Memory B cell (primary cell): Measurements from ENCODE around the gene FAM171A1.
"Not testable (repeated sequence)": the region's sequence is repeated elsewhere in the genome, so short reads cannot be mapped to it uniquely, and the experiment has no call there.

Experiments used
- ATAC-seq: fragments of 150-1000 bp; cut with Tn5 transposase; 2 replicates; pipeline ENCODE4 v1.10.0; 2021; ENCODE audit warnings: low read depth, mild to moderate bottlenecking, moderate library complexity
- DNase-seq, 2 donors: peaks; one replicate each; pipeline ENCODE4 v3.0.0; 2022; ENCODE audit warnings: low spot score in 2 of 2
- H3K27ac Mint-ChIP-seq: one replicate; pipeline ENCODE4 v1.8.0; 2022; ENCODE audit warnings: mild to moderate bottlenecking, moderate library complexity, mixed read lengths
- H3K27me3 Mint-ChIP-seq: one replicate; pipeline ENCODE4 v1.8.0; 2022; ENCODE audit warnings: mixed read lengths
- H3K36me3 Mint-ChIP-seq: one replicate; pipeline ENCODE4 v1.8.0; 2022; ENCODE audit warnings: mild to moderate bottlenecking, mixed read lengths
- H3K4me1 Mint-ChIP-seq: one replicate; pipeline ENCODE4 v1.8.0; 2022; ENCODE audit warnings: mixed read lengths
- H3K4me3 Mint-ChIP-seq: one replicate; pipeline ENCODE4 v1.8.0; 2022; ENCODE audit warnings: mild to moderate bottlenecking, moderate library complexity, mixed read lengths
- H3K9me3 Mint-ChIP-seq: one replicate; pipeline ENCODE4 v1.8.0; 2022; ENCODE audit warnings: mixed read lengths

The FAM171A1 gene

DNA sequence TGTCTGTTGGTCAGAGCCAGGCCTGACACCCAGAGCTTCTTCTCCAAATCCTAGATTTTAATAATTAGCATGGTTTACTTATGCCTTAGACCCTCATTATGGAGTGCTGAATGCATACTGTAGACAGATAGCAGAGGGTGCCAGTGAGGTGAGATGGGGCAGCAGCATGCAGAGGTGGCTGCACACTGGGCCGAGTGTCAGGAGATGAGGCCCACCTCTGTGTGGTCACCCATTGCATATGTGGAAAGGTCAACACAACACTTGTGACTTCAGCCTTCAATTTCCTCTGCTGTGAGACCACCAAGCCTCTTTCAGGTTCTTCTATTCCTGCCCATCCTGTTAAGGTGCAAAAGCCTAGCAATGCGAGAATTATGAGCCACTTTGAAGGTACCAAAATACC, 162.9 kb downstream of the FAM171A1 start:
- H3K27me3 Mint-ChIP-seq: no peaks in the 10 kb centered on the region
- ATAC-seq: no peak
- no peaks in the 10 kb centered on the region for H3K36me3 Mint-ChIP-seq
- no peak for DNase-seq
- no peak overlapping the region for H3K4me3 Mint-ChIP-seq
- H3K27ac Mint-ChIP-seq: peak overlapping the region; percentile 77
- no peaks in the 10 kb centered on the region for H3K9me3 Mint-ChIP-seq
- H3K4me1 Mint-ChIP-seq: peaks cover 10% of the 10 kb centered on the region

DNA sequence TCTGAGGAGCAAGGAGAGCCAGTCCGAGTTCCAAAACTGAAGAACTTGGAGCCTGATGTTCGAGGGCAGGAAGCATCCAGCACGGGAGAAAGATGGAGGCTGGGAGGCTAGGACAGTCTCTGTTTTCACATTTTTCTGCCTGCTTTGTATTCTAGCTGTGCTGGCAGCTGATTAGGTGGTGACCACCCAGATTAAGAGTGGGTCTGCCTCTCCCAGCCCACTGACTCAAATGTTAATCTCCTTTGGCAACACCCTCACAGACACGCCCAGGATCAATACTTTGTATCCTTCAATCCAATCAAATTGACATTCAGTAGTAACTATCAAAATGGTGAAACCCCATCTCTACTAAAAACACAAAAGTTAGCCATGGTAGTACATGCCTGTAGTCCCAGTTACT, 163.7 kb downstream of the FAM171A1 start:
- H3K4me3 Mint-ChIP-seq, H3K9me3 Mint-ChIP-seq, H3K36me3 Mint-ChIP-seq, H3K27me3 Mint-ChIP-seq, ATAC-seq, DNase-seq, H3K27ac Mint-ChIP-seq: not testable (repeated sequence)
- peaks cover 10% of the 10 kb centered on the region for H3K4me1 Mint-ChIP-seq

DNA sequence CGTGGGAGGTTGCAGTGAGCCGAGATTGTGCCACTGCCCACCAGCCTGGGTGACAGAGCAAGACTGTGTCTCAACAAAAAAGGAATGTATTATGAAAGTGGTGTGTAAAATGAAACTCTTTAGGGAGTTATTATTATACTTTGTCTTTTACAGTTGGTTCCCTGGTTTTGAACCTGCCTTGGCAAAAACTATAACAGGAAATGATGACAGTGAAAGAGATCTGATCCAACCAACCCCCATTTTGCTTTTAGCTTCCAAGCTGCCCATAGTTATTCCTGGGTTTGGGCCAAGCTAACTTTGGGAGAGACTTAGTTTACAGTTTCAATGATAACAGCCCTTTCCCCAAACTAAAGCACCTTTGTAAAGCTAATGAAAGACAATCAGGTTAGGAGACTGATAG, 168.4 kb downstream of the FAM171A1 start:
- Mint-ChIP-seq H3K36me3 (no peaks in the 10 kb centered on the region), H3K27ac (no peak overlapping the region), H3K4me1 (no peaks in the 10 kb centered on the region), H3K27me3 (peaks cover 2% of the 10 kb centered on the region), H3K4me3 (no peak overlapping the region), H3K9me3 (no peaks in the 10 kb centered on the region)
- ATAC-seq (no peak), DNase-seq (no peak)

DNA sequence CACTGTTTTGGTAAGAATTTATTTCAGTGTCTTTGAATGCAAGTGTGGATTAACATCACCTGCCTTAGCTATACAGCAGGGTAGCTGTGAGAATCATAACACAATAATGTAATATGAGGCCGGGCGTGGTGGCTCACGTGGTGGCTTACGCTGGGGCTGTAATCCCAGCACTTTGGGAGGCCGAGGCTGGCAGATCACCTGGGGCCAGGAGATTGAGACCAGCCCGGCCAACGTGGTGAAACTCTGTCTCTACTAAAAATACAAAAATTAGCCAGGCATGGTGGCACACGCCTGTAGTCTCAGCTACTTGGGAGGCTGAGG, 168.8 kb downstream of the FAM171A1 start:
- not testable (repeated sequence) for H3K4me1 Mint-ChIP-seq, H3K27ac Mint-ChIP-seq, ATAC-seq

DNA sequence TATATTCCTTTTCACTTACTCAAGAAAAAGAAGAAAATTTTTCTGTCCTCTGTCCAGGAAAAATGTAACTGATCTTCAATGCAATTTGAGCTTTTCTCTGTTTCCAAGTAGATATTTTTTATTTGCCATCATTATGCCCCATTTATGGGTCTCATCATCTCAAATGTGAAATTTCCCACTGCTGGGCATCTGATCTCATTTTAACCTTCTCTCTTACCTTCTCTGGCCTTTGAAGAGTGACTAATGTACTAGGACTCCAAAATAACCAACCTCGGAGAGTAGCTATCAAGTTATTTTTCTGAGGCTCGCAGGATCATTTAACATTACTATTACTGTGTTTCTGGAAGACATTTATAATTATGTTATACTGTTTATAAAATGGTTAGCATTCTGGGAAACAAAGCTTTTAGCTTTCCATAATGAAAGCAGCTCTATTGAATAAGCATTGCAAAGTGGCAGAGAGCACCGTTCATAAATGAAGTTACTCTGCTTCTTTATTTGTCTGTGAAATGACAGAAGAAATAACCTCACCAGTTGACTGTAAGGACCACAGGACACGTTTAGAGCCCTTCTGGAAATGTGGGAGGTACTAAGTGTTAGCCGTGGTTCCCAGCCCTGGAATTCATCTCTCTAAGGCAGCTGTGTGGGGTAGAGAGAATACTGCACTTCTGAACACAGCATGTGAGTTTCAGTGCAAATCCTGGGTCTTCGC, 169.3 kb downstream of the FAM171A1 start:
- Mint-ChIP-seq H3K36me3 (no peaks in the 10 kb centered on the region), H3K27ac (no peak overlapping the region), H3K9me3 (no peaks in the 10 kb centered on the region), H3K4me1 (no peaks in the 10 kb centered on the region), H3K4me3 (no peak overlapping the region), H3K27me3 (peaks cover 2% of the 10 kb centered on the region)
- no peak for ATAC-seq
- DNase-seq: no peak

More for the DNA sequence above, 168.8 kb downstream of the FAM171A1 start:
- not testable (repeated sequence) for DNase-seq, H3K36me3 Mint-ChIP-seq, H3K27me3 Mint-ChIP-seq, H3K4me3 Mint-ChIP-seq, H3K9me3 Mint-ChIP-seq

DNA sequence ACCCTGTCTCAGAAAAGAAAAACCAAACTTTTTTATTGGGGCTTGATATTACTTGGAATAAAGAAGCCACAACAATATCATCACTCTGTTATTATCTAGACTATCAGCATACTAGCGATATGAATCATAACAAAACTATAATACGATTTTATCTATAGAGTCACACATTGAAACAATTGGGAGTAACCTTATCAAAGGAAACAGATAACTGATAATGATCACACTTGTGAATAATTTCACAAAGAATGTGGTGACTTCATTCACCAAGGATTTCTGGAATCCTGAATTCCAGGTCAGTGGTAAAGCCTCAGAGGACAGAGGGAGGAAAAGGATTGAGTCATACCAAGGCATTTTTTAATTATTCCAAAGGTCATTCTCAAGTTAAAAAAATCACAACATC, 170.5 kb downstream of the FAM171A1 start:
- Mint-ChIP-seq H3K36me3 (no peaks in the 10 kb centered on the region), H3K27me3 (peaks cover 2% of the 10 kb centered on the region), H3K27ac (no peak overlapping the region), H3K9me3 (no peaks in the 10 kb centered on the region), H3K4me1 (no peaks in the 10 kb centered on the region), H3K4me3 (no peak overlapping the region)
- ATAC-seq: no peak
- no peak for DNase-seq

DNA sequence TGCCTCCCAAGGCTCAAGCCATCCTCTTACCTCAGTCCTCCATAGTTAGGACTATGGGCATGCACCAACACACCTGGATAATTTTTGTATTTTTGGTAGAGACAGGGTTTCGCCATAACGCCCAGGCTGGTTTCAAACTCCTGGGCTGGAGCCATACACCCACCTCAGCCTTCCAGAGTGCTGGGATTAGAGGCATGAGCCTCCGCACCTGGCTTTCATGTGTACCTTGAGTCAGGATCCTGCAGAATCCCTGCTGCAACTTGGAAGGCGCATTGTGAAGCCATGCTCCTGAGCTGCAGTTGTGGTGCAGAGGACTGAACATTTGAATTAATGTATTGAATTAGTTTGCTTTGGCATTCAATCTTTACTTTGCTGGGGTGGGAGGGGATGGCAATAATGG, 173.2 kb downstream of the FAM171A1 start:
- Mint-ChIP-seq H3K4me3 (no peak overlapping the region), H3K27me3 (peaks cover 5% of the 10 kb centered on the region), H3K9me3 (no peaks in the 10 kb centered on the region), H3K27ac (no peak overlapping the region), H3K36me3 (no peaks in the 10 kb centered on the region), H3K4me1 (no peaks in the 10 kb centered on the region)
- ATAC-seq (no peak), DNase-seq (no peak)

DNA sequence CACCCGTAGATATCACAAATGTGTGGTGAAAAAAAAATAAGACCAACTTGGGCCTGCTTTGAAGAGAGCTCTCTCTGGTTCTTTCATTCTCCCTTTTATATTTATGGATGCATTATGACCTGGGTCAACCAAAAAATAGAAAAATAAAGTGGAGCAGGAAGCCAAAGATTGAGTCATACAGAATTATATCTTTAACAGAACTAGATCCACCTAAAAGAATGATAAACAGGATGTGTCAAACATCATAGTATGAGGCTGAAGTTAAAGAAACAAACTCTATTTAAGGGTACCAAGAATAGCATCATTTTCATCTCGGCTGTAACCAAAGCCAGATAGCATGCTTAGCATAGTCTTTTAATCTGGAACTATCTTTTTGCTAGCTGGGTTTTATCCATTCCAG, 173.8 kb downstream of the FAM171A1 start:
- peaks cover 5% of the 10 kb centered on the region for H3K27me3 Mint-ChIP-seq
- DNase-seq: no peak
- no peak overlapping the region for H3K4me3 Mint-ChIP-seq
- no peaks in the 10 kb centered on the region for H3K4me1 Mint-ChIP-seq
- no peaks in the 10 kb centered on the region for H3K36me3 Mint-ChIP-seq
- no peaks in the 10 kb centered on the region for H3K9me3 Mint-ChIP-seq
- ATAC-seq: no peak
- no peak overlapping the region for H3K27ac Mint-ChIP-seq

DNA sequence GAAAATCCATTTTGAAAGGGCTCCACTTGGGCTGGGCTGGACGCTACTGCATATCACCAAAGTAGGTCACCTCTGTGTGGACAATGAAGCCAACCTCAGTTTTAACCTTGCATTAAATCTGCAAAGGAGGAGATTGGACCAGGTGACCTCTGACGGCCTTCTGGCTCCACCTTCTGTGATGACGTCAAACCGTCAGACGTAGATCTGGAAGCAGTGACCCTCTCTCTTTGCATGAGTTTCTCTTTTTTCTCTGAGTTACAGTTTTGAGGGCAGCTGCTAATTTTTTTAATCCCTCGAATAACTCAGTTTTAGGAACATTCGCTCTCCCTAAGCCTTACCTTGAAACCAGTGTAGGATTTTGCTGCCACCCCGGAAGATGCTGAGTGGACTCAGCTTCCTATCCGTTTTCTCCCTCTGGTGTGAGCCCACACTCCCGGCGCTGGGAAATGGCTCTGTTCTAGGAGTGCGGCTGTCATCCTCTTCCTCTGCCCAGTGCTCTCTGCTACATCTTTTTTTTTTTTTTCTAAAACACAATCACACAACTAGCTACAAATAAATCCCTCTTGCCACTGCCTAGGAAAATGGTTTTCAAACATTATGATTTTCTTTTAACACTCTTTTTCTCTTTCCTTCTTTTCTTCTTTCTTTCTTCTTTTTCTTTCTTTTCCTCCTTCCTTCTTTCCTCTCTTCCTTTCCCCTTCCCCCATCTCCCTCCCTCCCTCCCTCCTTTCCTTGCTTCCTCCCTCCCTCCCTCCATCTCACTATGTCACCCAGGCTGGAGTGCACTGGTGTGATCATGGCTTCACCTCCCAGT, 174.9 kb downstream of the FAM171A1 start:
- DNase-seq: no peak
- Mint-ChIP-seq H3K27ac (no peak overlapping the region), H3K4me3 (peak overlapping the region; percentile 64), H3K27me3 (peaks cover 5% of the 10 kb centered on the region), H3K9me3 (no peaks in the 10 kb centered on the region), H3K4me1 (no peaks in the 10 kb centered on the region), H3K36me3 (no peaks in the 10 kb centered on the region)
- peak; percentile 67 for ATAC-seq

DNA sequence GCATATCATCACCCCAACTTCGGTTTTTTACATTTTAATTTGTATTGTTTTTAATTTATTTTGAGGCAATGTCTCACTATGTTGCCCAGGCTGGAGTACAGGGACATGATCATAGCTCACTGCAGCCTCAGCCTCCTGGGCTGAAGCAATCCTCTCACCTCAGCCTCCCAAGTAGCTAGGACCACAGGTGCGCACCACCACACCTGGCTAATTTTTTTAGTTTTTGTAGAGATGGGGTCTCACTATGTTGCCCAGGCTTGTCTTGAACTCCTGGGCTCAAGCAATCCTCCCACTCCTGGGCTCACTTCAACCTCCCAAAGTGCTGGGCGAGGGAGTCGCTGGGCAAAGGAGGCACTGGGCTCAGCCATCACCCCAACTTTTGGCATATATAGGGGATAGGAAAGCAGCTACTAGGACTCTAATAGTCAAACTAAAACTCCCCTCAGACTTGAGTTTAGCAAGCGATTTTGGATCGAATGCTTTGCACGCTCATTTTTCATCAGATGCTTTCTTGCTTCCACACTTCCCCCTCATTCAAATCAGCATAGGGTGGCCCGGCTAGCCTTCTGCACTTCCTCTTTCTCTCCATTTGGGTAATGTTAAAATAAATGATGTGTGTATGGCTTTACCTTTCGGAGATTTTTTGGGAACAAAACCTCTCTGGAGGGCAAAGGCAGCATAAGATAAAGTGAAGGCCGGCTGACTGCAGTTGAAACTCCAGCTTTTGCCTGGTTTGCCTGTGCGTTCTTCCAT, 181.8 kb downstream of the FAM171A1 start:
- no peaks in the 10 kb centered on the region for H3K36me3 Mint-ChIP-seq
- peaks cover 14% of the 10 kb centered on the region for H3K4me1 Mint-ChIP-seq
- peak; percentile 99 for ATAC-seq
- H3K27me3 Mint-ChIP-seq: peaks cover 3% of the 10 kb centered on the region
- peak in 1 of 2 donors; percentile 23 for DNase-seq
- H3K9me3 Mint-ChIP-seq: no peaks in the 10 kb centered on the region
- no peak overlapping the region for H3K27ac Mint-ChIP-seq
- H3K4me3 Mint-ChIP-seq: peak overlapping the region; percentile 30

DNA sequence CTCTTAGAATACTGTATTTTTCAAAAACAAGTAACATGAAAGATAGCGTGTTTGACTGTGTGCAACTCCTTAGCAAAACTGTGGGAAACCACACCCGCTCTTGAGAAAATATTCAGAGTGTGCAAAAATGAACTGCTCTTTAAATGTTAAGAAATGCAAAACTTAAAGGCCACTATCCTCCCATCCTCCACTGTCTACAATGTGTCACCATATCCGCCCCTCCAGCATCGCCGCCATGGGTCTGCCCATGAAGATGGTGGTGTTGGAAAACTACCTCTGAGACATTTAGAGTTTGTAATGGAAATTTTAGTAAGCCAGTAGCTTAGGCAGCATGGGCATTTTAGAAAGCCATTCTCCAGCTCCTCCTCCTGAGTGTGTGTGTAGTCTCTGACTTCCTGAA, 182.5 kb downstream of the FAM171A1 start:
- Mint-ChIP-seq H3K36me3 (no peaks in the 10 kb centered on the region), H3K4me1 (peaks cover 14% of the 10 kb centered on the region), H3K4me3 (no peak overlapping the region), H3K27me3 (peaks cover 3% of the 10 kb centered on the region), H3K9me3 (no peaks in the 10 kb centered on the region), H3K27ac (no peak overlapping the region)
- DNase-seq: no peak
- ATAC-seq: no peak

DNA sequence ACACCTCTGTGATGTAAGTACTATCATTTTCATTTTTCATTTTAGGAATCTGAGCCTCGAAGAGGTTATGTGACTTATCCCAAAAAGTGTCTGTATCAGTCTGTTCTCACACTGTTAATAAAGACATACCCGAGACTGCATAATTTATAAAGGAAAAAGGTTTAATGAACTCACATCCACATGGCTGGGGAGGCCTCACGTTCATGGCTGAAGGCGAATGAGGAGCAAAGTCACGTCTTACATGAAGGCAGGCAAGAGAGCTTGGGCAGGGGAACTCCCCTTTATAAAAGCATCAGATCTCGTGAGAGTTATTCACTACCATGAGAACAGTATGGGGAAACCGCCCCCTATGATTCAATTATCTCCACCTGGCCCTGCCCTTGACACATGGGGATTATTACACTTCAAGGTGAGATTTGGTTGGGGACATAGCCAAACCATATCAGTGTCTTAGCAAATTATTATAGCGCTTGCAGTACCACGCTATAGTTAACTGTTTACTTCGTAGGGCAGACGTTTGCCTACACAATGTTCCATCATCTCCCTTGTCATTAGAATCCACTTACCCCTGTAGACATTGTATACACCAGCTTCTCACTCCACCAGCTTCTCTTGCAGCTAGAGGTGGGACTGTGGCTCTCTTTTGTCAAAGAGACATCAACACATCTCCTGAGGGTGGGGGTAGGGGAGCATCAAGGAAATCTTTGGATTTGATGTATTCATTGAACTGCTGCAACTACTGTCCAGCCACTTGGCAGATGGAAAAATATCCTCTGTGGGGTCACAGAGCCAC, 187.2 kb downstream of the FAM171A1 start:
- peaks cover 5% of the 10 kb centered on the region for H3K4me1 Mint-ChIP-seq
- no peaks in the 10 kb centered on the region for H3K9me3 Mint-ChIP-seq
- ATAC-seq: no peak
- H3K27me3 Mint-ChIP-seq: peaks cover 3% of the 10 kb centered on the region
- H3K4me3 Mint-ChIP-seq: no peak overlapping the region
- no peak overlapping the region for H3K27ac Mint-ChIP-seq
- no peaks in the 10 kb centered on the region for H3K36me3 Mint-ChIP-seq
- DNase-seq: no peak

DNA sequence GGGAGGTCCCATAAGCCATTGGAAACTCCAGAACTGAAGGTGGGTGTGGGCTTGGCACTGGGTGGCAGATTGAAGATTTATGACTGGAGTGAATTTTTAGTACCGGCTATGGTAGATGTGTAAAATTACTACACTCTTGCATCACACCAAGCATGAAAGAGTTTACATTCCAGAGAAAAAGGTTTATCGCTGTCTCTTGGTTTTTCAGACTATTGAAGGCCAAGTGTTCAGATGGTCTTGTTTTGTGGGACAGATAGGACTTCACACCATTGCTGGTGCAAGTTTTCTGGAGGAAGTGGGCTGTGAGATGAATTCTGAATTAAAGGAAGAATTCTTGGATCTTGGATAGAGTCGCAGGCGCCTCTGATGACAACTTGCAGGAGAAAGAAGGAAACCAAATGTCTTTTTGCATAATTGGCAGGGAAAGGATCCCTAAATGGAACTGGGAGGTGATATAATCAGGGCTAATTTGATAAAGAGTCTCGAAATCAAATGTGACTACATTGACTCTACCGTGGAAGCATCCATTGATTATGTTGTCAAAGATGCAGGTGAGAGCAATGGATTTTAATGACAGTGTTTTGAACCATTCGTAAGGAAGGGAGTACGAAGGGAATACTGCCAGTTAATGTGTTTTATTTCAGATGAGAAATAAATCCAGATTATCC, 188.4 kb downstream of the FAM171A1 start:
- H3K4me3 Mint-ChIP-seq: no peak overlapping the region
- DNase-seq (no peak), ATAC-seq (no peak)
- H3K36me3 Mint-ChIP-seq: no peaks in the 10 kb centered on the region
- no peaks in the 10 kb centered on the region for H3K9me3 Mint-ChIP-seq
- H3K27me3 Mint-ChIP-seq: peaks cover 3% of the 10 kb centered on the region
- H3K4me1 Mint-ChIP-seq: peaks cover 5% of the 10 kb centered on the region
- H3K27ac Mint-ChIP-seq: no peak overlapping the region
